HEK293T (cell line): ENCODE measurements around the gene SCAF4.
"Not testable (repeated sequence)": the region's sequence is repeated elsewhere in the genome, so short reads cannot be mapped to it uniquely, and the experiment has no call there.

ENCODE experiments used
- CTCF ChIA-PET: fragments of 350-600 bp; formaldehyde crosslinking; extraction: SDS; loops from one replicate; lab custom pipeline; 2021; ENCODE audit warnings: antibody characterized with exemption, inconsistent platforms; lab: Yijun Ruan, JAX
- POLR2A ChIA-PET: fragments of 350-600 bp; formaldehyde crosslinking; extraction: SDS; loops from one replicate; lab custom pipeline; 2020; ENCODE audit warnings: antibody characterized with exemption, inconsistent platforms; lab: Yijun Ruan, JAX
- DNase-seq: peaks from one replicate; pipeline ENCODE4 v3.0.0; 2012; ENCODE audit warnings: mixed read lengths; ENCODE audit errors: extremely low spot score
- ARNT ChIP-seq: fragments of 450-650 bp; IDR thresholded peaks from 2 replicates; pipeline ENCODE4 v1.6.1; 2017; ENCODE audit warnings: mild to moderate bottlenecking
- BHLHE40 ChIP-seq: fragments of 450-650 bp; IDR thresholded peaks from 2 replicates; pipeline ENCODE4 v1.6.1; 2016; ENCODE audit warnings: mild to moderate bottlenecking, moderate library complexity, borderline replicate concordance
- CTBP1 ChIP-seq: fragments of 450-650 bp; IDR thresholded peaks from 2 replicates; pipeline ENCODE4 v1.6.1; 2016; ENCODE audit warnings: borderline replicate concordance
- ELF4 ChIP-seq: fragments of 450-650 bp; IDR thresholded peaks from 2 replicates; pipeline ENCODE4 v1.6.1; 2017; ENCODE audit warnings: antibody characterized with exemption
- FOXA1 ChIP-seq: fragments of 450-650 bp; IDR thresholded peaks from 2 replicates; pipeline ENCODE4 v1.6.1; 2016; ENCODE audit warnings: mild to moderate bottlenecking
- FOXK2 ChIP-seq: fragments of 450-650 bp; IDR thresholded peaks from 2 replicates; pipeline ENCODE4 v1.6.1; 2016; ENCODE audit warnings: mild to moderate bottlenecking
- FOXM1 ChIP-seq: fragments of 450-650 bp; IDR thresholded peaks from 2 replicates; pipeline ENCODE4 v1.6.1; 2017; ENCODE audit warnings: mild to moderate bottlenecking, borderline replicate concordance
- HDGF ChIP-seq: fragments of 450-650 bp; IDR thresholded peaks from 2 replicates; pipeline ENCODE4 v1.6.1; 2017; ENCODE audit warnings: antibody characterized with exemption, borderline replicate concordance
- L3MBTL2 ChIP-seq: fragments of 450-650 bp; conservative IDR thresholded peaks from 2 replicates; pipeline ENCODE4 v1.6.1; 2016; ENCODE audit warnings: mild to moderate bottlenecking
- LEF1 ChIP-seq: fragments of 450-650 bp; IDR thresholded peaks from 2 replicates; pipeline ENCODE4 v1.6.1; 2017; ENCODE audit warnings: mild to moderate bottlenecking, borderline replicate concordance
- NFRKB ChIP-seq: fragments of 450-650 bp; IDR thresholded peaks from 2 replicates; pipeline ENCODE4 v1.6.1; 2016; ENCODE audit warnings: mild to moderate bottlenecking, moderate library complexity
- PKNOX1 ChIP-seq: fragments of 450-650 bp; IDR thresholded peaks from 2 replicates; pipeline ENCODE4 v1.6.1; 2016
- SP1 ChIP-seq: fragments of 450-650 bp; IDR thresholded peaks from 2 replicates; pipeline ENCODE4 v1.6.1; 2017
- SUZ12 ChIP-seq: fragments of 450-650 bp; IDR thresholded peaks from 2 replicates; pipeline ENCODE4 v1.6.1; 2016; ENCODE audit warnings: mild to moderate bottlenecking
- TARDBP ChIP-seq: fragments of 450-650 bp; IDR thresholded peaks from 2 replicates; pipeline ENCODE4 v1.6.1; 2016
- ZNF384 ChIP-seq: fragments of 450-650 bp; IDR thresholded peaks from 2 replicates; pipeline ENCODE4 v1.6.1; 2016

SCAF4 gene

GRCh38 chr21:31772674-31773555 is 41.0 kb upstream of the SCAF4 start:
- ChIA-PET POLR2A (no interaction called here), CTCF (interaction anchor here (0.9 kb wide), 1 partner anchor 13 kb away, joined by 3 read pairs; no protein-coding TSS in a partner anchor)
- DNase-seq, result no peak
- TF ChIP-seq ELF4 (no peak), ZNF384 (no peak), SUZ12 (no peak), LEF1 (no peak), ARNT (no peak), BHLHE40 (no peak), L3MBTL2 (no peak), TARDBP (no peak), NFRKB (no peak), FOXK2 (no peak), HDGF (no peak), PKNOX1 (no peak)

- no peak for TF ChIP-seq BHLHE40
- no peak for TF ChIP-seq ZNF384
- TF ChIP-seq TARDBP, result no peak
- TF ChIP-seq PKNOX1, result no peak
- no peak for DNase-seq
- ChIA-PET CTCF (no interaction called here), POLR2A (no interaction called here)
These were observed 39.8 kb upstream of the SCAF4 start for GRCh38 chr21:31771685-31772084.

- no peak for DNase-seq
- TF ChIP-seq BHLHE40 (no peak), PKNOX1 (no peak), ELF4 (no peak), NFRKB (no peak), SP1 (no peak), HDGF (no peak), LEF1 (no peak), CTBP1 (no peak), FOXK2 (no peak), TARDBP (no peak), ARNT (no peak), ZNF384 (no peak), SUZ12 (no peak), FOXM1 (no peak), FOXA1 (no peak), L3MBTL2 (no peak)
- POLR2A ChIA-PET, result no interaction called here
- CTCF ChIA-PET, result no interaction called here
These were observed 36.8 kb upstream of the SCAF4 start for GRCh38 chr21:31768710-31769109.

GRCh38 chr21:31766899-31767298 is 35.0 kb upstream of the SCAF4 start:
- no peak for DNase-seq
- ChIA-PET POLR2A (no interaction called here), CTCF (interaction anchor here (0.6 kb wide), 1 partner anchor 292 kb away, joined by 3 read pairs; no protein-coding TSS in a partner anchor)
- no peak for TF ChIP-seq CTBP1
- TF ChIP-seq FOXA1, result no peak

GRCh38 chr21:31765850-31766249 is 33.9 kb upstream of the SCAF4 start:
- CTCF ChIA-PET, POLR2A ChIA-PET, DNase-seq: not testable (repeated sequence)

GRCh38 chr21:31760931-31761330 is 29.0 kb upstream of the SCAF4 start:
- ChIA-PET POLR2A (no interaction called here), CTCF (no interaction called here)
- DNase-seq, result no peak
- no peak for TF ChIP-seq FOXA1
- TF ChIP-seq FOXK2, result no peak
- TF ChIP-seq NFRKB, result no peak
- no peak for TF ChIP-seq ELF4
- no peak for TF ChIP-seq PKNOX1
- TF ChIP-seq ARNT, result no peak
- no peak for TF ChIP-seq TARDBP
- TF ChIP-seq BHLHE40, result no peak
- no peak for TF ChIP-seq HDGF
- no peak for TF ChIP-seq LEF1
- TF ChIP-seq L3MBTL2, result no peak
- TF ChIP-seq SP1, result no peak
- no peak for TF ChIP-seq SUZ12
- no peak for TF ChIP-seq ZNF384
- no peak for TF ChIP-seq CTBP1
- TF ChIP-seq FOXM1, result no peak
